GM21367 (cell line): Measurements from ENCODE around the gene TRAK1.

Experiments
- ATAC-seq: cut with Tn5 transposase; IDR thresholded peaks from one replicate; pipeline ENCODE4 v1.9.1; 2021; ENCODE audit not compliant: unreplicated experiment

The TRAK1 gene

DNA sequence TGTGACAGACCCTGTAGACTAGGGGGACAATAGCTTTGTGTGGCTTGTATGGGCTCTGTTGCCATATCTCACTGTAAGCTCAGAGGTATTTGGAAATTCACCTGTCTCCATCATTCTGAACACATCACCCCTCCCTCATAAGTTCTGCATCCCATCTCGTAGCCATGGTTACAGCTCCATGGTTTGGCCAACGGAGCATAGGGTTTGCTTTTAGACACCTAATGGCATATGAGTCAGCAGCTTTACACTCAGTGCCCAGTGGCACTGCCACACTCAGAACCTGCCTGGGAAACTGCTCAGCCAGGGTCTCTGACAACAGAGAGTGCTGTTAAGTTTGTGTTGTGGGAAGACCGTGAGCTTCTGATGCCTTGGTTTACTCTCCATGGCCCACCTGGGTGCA is 107.6 kb downstream of the TRAK1 start:
- ATAC-seq: no peak

DNA sequence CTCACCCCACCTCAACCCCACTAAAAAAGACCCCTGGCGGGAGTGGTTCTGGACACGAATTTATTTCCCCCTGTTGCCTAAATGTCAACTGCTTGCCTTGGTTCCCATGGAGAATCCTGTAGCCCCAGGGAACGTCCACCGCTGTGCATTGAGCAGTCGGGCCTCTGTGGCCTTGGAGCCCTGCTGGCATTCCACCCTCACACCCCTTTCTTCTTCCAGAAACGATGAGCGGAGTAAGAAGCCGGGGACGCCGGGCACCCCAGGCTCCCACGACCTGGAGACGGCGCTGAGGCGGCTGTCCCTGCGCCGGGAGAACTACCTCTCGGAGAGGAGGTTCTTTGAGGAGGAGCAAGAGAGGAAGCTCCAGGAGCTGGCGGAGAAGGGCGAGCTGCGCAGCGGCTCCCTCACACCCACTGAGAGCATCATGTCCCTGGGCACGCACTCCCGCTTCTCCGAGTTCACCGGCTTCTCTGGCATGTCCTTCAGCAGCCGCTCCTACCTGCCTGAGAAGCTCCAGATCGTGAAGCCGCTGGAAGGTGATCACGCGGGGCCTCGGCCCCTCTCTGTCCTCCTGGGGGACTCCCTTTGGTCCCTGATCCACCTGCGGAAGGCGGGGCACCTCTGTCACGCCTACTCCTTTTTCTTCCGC is 111.2 kb downstream of the TRAK1 start:
- no peak for ATAC-seq

DNA sequence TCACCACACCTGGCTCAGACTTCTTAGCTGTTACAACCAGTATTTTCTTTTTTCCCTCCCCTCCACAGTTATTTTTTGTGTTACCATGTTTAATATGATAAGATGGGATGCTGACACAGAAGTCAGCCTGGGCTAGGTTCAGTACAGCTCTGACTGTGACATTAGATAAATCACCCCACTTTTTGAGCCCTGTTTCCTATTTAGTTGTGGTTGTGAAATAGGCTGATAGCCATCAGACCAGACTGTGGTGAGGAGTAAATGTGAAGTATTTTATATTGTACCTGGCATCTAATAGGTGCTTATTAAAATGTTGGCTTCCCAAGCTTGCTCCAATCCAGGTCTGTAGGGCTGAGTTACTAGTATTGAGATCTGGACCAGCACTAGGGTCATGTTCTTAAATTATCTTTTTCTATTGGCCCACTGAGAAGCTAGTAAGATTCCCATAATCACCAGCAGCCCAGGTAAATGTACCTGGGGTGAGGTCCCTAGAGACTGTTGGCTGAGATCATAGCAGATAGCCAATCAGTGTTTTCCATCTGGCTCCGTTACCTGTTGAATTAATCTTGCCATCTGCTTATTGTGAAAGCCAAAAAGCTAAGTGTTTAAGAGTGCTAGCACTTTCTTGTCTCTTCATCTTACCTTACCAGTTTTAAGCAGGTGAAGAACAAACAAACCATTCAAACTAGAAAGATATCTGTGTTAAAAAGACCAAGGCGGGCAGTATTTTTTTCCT is 113.9 kb downstream of the TRAK1 start:
- ATAC-seq: no peak

DNA sequence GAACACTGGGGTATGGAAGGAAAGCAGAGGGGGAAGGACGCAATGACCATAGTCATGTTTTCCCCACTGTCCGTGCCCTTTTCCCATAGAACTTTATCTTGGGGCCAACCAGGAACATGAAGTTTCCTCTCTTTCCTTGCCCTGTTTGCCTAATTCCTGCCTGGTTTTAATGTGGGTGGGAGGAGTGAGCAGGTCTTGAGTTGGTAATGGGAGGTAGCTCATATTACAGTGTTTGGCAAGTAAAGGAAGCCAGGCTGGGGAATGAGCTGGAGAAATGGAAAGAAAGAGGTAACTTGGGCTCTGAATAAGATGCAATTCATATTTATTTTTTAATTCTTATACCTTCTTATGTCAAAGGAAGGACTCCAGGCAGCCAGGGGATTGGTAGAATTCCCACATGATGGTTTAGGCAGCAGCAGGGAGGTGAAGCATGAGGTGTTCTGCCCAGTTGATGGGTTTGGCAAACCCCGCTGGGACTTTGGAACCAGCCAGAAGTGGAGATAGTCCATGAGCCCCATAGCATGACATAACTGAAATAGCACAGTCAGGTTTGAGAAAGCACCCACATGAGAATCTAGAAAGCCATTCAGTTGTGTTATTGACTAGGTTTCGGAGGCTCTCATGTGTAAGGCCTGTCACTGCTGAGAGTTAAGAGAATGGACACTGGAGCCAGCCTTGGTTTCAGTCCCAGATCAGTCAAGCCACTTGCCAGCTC is 114.8 kb downstream of the TRAK1 start:
- peak; percentile 68 for ATAC-seq

DNA sequence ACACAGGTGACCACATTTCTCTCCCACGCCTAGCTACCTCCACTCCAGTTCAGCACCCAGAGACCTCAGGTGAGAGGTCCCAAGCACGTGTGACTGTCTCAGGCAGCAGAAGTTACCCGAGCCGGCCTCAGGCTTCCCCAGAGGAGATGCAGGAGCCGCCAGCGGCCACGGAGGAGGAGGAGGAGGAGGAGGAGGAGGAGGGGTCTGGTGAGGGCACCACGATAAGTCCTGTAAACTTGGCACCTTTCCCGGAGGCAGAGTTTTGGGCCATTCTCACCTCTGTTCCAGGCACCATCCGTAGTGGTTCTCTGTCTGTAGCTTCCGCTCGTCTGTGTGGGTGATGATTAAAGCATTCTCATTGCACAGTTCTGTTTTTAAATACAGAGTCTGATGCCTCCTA is 118.8 kb downstream of the TRAK1 start:
- no peak for ATAC-seq

DNA sequence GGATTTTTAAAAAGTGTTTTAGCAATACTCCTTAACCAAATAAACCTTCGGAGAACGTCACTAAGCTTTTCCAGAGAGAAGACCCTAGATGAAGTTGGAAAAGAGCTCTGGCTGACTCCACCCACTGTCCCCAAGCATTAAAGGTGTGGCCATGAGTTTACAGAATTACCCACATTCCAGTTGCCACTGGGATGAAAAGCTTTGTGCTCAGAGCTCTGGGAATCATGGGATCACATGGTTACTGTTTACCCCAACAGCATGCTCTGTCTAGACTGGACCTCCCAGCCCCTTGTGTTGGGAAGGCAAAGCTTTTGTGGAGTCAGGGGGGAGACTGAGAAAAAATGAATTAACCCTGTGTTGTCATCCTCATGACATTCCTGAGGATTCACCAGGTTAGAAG is 119.6 kb downstream of the TRAK1 start:
- no peak for ATAC-seq

DNA sequence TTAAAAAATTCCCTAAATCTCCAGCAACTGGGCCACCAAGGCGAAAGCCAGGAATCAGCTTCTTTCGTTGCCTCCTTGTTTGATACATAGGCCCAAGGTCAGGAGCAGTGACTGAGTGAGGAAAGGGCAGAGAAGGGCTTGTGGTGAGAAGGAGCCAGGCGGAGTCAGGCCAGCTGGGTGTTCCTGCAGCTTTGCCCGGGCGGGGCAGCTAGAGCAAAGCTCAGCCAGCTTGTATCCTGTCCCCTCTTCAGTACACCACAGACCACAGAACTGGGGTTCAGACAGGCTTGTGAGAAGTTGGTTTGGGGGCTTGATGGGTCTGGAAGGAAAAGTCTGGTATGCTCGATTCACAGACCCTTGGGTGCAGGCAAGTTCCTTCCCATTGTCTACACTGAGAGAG is 122.3 kb downstream of the TRAK1 start:
- peak; percentile 49 for ATAC-seq

DNA sequence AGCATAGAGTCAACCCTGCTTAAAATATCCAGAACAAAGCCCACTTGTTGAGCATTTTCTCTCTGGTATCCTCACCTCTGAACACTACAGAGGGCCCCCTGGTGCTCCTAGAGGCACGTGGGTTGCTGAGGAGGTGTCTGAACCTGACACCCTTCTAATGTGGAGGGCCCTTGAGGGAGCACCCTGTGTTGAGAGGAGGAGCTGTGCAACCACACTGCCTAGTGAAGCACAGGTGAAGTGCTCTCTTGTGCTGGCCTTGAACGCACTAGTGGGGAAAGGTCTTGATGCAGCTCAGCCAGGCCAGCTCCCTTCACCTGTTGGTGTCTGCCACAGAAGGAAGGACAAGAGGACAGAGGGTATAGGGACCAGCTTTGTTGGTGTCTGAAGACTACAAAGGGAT is 122.9 kb downstream of the TRAK1 start:
- no peak for ATAC-seq

DNA sequence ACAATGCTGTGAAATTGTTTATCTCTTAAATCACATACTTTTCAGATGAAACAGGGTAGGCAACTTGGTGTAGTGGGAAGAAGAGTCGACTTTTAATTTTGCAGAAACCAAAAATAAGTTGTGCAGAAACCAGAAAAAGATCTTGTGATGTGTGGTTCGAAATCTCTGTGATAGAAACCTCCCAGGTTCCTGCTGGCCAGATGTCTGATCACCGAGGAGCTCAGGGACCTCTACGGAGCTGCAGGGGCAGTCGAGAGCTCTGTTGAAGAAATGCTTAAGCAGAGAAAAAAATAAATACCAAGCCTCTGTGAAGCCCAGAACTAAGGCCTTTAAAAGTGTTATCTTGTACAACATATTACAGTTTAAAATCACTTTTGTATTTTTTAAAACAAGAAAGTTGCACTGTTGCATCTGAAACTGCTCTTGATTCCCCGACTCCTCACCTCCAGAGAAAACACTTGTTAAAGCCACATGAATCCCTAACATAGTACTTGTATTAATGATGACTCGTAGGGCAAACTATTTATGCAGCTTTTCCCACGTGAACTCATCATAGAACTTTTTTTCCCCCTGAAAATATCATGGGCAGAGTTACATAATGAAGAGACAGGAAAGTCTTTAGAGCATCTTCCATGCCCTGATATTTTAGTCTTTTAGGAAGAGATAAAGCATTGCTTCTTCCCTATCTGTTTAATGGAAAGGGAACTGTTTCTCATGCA is 123.6 kb downstream of the TRAK1 start:
- ATAC-seq: no peak

DNA sequence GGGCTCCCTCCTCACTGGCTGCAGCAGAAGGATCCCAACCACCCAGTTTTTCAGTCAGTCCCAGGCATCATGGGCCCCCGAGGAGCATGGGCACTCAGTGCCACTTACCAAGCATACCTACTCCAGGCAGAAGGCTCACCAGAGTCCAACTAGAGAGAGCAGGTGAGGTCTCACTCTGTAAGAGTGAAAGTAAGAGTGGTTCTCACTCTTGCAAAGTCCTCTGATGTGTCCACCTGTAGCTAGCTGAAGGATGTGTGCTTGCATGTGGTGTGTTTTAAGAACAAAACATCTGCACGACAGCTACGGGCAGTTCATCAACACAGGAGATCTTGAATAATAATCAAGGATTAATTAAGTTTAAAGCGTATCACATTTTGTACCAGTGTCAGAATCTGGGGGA is 125.1 kb downstream of the TRAK1 start:
- peak; percentile 59 for ATAC-seq

DNA sequence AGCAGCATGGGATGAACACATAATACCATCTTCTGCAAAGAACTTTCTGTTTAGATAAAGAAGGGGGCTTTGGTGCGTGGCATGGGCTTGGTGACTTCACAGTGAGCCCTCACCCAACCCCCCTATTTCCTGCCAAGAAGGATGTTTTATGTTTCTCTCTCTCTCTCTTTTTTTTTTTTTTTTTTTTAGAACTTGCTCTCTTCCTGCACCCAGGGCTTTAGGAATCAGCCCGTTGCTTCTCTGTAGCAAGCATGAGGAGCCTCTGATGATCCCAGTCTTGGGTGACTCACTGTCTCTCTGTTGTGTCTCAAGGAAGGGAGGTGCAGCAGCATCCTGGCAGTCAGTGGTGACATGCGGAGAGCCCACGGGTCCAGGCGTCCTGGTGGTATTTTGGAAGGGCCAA is 125.8 kb downstream of the TRAK1 start:
- ATAC-seq: no peak

DNA sequence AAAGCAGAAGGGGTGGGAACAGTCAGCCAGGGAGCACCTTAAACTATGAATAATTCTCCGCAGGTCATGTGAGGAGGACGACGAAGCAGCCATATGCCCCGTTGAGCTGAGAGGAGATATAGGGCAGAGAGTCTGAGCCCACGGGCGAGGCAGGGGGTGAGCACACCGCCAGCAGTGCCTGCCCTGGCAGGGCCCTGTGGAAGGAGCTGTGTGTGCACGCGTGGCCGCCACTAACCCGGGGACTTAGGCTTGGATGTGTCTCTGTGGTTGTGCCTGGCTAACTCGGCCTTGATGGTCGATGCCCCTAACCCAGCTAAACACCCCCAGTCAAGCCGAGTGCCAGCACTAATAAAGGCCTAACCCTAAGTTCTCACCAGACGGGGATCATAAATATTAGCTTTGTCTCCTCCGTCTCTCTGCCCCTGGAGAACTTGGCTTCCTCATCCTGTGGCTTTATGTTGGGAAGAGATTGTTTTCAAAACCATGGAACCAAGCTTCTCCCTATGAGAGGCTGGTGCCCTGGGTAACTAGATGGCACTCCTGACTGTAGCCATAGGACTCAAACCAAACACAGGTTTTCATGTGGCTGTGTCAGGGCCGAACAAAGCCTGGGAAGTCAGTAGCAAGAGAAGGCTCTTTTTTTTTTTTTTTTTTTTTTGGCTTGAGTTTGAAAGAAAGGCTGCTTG is 129.4 kb downstream of the TRAK1 start:
- no peak for ATAC-seq

DNA sequence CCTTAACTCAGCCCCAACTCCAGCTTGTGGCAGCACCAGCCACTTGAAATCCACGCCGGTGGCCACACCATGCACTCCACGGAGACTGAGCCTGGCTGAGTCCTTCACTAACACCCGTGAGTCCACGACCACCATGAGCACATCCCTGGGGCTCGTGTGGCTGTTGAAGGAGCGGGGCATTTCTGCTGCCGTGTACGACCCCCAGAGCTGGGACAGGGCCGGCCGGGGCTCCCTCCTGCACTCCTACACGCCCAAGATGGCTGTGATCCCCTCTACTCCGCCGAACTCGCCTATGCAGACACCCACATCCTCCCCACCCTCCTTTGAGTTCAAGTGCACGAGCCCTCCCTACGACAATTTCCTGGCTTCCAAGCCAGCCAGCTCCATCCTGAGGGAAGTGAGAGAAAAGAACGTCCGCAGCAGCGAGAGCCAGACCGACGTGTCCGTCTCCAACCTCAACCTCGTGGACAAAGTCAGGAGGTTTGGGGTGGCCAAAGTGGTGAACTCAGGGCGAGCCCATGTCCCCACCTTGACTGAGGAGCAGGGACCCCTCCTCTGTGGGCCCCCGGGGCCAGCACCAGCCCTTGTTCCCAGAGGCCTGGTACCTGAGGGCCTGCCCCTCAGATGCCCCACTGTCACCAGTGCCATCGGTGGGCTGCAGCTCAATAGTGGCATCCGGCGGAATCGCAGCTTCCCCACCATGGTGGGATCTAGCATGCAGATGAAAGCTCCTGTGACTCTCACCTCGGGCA is 132.0 kb downstream of the TRAK1 start:
- ATAC-seq: no peak

DNA sequence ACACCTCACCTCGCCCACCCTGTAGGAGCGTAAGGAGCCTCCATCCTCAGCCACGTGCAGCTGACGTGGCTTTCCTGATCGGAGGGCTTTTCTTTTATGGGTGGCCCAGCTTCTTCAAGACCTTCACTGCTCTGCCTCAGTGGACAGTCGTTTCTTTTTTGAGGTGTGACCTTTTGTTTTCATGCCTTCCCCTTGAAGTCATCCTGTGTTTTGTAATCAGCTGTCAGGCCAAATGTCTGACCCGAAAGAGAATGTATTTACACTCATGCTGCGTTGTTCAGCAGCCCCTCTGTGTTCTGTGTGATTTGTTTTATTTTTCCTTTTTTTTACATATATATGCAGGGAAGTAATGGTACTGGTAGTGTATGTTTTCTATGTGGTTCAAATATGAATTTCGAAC is 133.0 kb downstream of the TRAK1 start:
- ATAC-seq: no peak

DNA sequence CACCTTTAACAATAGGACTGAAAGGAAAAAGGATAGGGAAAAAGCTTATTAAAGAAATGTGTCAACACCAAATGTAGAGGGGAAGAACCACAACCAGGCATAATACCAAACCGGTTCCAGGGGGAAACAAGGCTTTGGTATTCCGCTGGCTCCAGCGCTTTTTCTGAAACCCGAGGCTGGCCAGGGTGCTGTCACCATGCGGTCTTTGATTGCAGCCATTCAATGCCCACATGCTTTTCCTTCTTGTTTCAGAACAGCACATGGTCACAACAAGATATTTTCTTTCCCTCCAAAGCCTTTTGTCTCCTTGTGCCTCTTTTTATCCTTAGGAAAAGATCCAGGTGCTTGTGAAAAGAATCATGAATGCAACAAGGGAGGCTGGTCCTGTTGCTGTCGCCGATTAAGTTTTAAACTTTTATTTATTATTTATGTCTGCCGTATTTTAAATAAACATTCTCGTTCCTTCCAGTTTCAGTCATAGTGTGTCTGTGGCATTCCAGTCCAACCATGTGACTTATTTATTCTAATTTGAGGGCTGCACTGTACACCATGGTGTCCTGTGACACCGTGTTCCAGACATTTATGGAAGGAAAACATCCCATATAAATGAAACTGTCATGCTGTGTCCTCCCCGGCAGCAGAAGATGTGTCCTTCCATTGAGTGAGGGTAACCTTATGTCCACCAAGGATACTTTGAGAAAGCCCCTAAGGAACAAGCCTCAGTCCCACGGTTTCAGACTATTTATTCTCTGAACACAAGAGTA is 133.7 kb downstream of the TRAK1 start:
- ATAC-seq: no peak

DNA sequence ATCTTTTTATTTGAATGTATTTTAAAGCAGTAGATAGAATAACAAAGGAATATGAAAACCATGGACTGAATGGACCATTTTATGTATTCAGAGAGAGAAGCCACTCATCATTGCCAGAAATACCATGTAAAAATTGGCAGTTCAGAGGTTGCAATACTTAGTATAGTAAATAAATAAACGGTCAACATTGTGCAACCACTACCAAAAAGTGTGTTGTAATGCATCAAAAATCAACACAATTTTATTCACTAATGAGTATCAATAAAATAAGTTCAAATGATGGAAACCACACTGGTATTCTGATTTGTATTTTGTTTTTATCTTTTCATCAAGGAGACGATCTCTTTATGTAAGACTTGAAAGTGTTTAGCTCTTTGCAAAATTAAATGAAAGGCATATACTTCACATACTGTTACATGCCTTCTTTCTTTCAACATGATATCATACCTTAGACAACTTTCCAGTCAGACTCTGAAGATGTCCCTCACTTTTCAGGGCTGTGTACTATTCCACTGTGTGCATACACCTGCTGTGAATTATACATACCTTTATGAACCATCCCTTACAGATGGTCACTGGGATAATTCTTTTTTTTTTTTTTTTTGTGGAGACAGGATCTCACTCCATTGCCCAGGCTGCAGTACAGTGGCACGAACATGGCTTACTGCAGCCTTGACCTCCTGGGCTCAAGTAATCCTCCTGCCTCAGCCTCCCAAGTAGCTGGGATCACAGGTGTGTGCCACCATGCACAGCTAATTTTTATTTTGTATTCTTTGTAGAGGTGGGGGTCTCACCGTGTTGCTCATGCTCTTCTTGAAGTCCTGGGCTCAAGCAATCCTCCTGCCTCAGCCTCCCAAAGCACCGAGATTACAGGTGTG is 134.6 kb downstream of the TRAK1 start:
- no peak for ATAC-seq

DNA sequence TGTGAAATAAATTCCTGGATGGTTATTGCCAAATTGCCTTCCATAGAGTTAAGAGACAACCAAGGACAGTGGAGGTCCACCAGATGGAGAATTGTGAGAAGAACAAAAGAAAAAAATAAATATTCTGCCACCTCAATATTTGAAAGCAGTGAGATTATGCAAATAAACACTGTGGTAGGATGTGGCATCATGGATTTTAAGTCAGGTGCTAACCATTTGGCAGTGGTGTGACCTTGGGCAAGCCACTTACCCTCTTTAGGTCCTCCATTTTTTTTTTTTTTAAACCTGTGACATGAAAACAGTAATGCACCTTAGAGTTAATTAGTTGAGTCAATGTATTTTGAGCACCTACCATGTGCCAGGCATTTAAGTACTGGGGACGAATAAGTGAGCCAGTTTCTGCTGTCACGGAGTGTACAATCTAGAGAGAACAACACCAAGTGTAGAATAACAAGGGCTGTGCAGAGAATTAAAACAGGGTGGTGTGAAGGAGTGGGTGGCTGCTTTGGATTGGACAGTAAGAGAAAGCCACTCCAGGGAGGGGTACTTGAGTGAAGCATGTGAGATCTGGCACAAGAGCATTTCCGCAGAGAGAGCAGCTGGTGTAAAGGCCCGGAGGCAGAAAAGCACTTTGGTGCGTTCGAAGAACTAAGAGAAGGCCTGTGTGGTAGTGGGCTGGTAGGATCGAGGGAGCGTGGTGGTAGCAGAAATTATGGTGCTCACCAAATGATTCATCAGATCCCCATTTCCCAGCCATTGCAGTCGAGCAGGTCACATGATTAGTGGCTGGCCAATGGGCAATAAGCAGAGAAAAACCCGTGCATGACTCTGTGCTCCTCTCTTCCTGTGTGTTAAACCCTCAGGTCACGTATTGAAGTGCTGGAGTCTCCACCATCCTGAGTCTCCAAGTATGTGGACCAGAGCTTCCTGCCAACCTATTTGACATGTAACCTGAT is 135.6 kb downstream of the TRAK1 start:
- ATAC-seq: no peak
